Panc1 (cell line): ENCODE results near the gene SPAM1. TPM values are rescaled to one million over a fixed set of nuclear protein-coding genes. Genes with fewer than 3 reads are reported as not detected.

ENCODE experiments used
- ATAC-seq: fragments of 200-7000 bp; cut with Tn5 transposase; 2 replicates; pipeline ENCODE4 v1.9.1; 2020; ENCODE audit warnings: mild to moderate bottlenecking, moderate library complexity
- BruUV-seq: library from RNA; stranded (reverse); fragments of 400-500 nt; replicated peaks from 2 replicates; lab custom pipeline; 2021; lab: Mats Ljungman, UMichigan
- CTCF ChIA-PET: fragments of 300-600 bp; sonication (Branson Sonifier 250); formaldehyde crosslinking; loops from one replicate; lab custom pipeline; 2022; ENCODE audit warnings: antibody characterized with exemption; lab: Charles Lee
- POLR2A ChIA-PET: fragments of 300-600 bp; sonication (Branson Sonifier 250); formaldehyde crosslinking; loops from one replicate; lab custom pipeline; 2022; ENCODE audit warnings: antibody characterized with exemption; lab: Charles Lee
- DNase-seq: peaks from one replicate; pipeline ENCODE4 v3.0.0-alpha.2; 2010; ENCODE audit warnings: low read depth, low spot score
- H3K27ac ChIP-seq: 2 replicates; pipeline ENCODE4 v1.5.1; 2011; ENCODE audit warnings: mild to moderate bottlenecking, low read length, inconsistent platforms
- H3K27me3 ChIP-seq: fragments of 200-500 bp; sonication (Bioruptor generic); 2 replicates; pipeline ENCODE4 v1.6.0; 2014; ENCODE audit warnings: low read length, inconsistent platforms; ENCODE audit not compliant: control insufficient read depth, insufficient read depth
- H3K36me3 ChIP-seq: fragments of 200-500 bp; sonication (Bioruptor generic); 2 replicates; pipeline ENCODE4 v1.5.1; 2014; ENCODE audit warnings: inconsistent platforms, mild to moderate bottlenecking, low read length, moderate library complexity; ENCODE audit not compliant: control insufficient read depth, insufficient read depth
- H3K4me1 ChIP-seq: 2 replicates; pipeline ENCODE4 v1.5.1; 2011; ENCODE audit warnings: inconsistent platforms, mild to moderate bottlenecking, low read length, moderate library complexity; ENCODE audit not compliant: control insufficient read depth, insufficient read depth
- H3K4me3 ChIP-seq, 2 experiments: 2 replicates each; pipeline ENCODE4 v1.5.1; 2011 to 2012; ENCODE audit warnings: low read depth in 2 of 2, low read length in 2 of 2, mild to moderate bottlenecking in 2 of 2, inconsistent platforms in 1 of 2, moderate library complexity in 1 of 2
- H3K9me3 ChIP-seq: fragments of 200-500 bp; sonication (Bioruptor generic); 2 replicates; pipeline ENCODE4 v1.5.1; 2014; ENCODE audit warnings: low read depth, mild to moderate bottlenecking, inconsistent platforms, low read length, moderate library complexity; ENCODE audit not compliant: control insufficient read depth, insufficient read depth
- CTCF ChIP-seq: fragments of 450-650 bp; IDR thresholded peaks from 2 replicates; pipeline ENCODE4 v1.5.1; 2017; ENCODE audit warnings: mild to moderate bottlenecking
- POLR2AphosphoS5 ChIP-seq: IDR thresholded peaks from 2 replicates; pipeline ENCODE4 v1.6.1; 2012; ENCODE audit warnings: mild to moderate bottlenecking, low read depth, low read length, moderate library complexity
- REST ChIP-seq, 2 experiments: IDR thresholded peaks; 2 replicates each; pipeline ENCODE4 v1.6.1; 2011 to 2012; ENCODE audit warnings: low read depth in 2 of 2, control low read depth in 1 of 2, low read length in 1 of 2, mild to moderate bottlenecking in 1 of 2, moderate library complexity in 1 of 2; ENCODE audit not compliant: insufficient read depth in 1 of 2
- SIN3A ChIP-seq: IDR thresholded peaks from 2 replicates; pipeline ENCODE4 v1.6.1; 2012; ENCODE audit warnings: low read depth, mild to moderate bottlenecking, low read length, moderate library complexity, borderline replicate concordance; ENCODE audit not compliant: insufficient read depth
- TCF7L2 ChIP-seq: IDR thresholded peaks from 2 replicates; pipeline ENCODE4 v1.6.1; 2011; ENCODE audit warnings: mild to moderate bottlenecking, low read depth, low read length, inconsistent platforms
- in situ Hi-C: cut with HindIII; loops from 2 replicates; pipeline ENCODE4 v1.10.0; 2016; ENCODE audit warnings: low sequenced_read_pairs, low pct_unique_long_range_greater_than_20kb
- intact Hi-C: fragments of 100-400 bp; cut with micrococcal nuclease; formaldehyde crosslinking; loops from one replicate; pipeline ENCODE4 v1.10.0; 2022; ENCODE audit not compliant: unreplicated experiment
- total RNA-seq: library from RNA; stranded (reverse); gene quantifications from one replicate; pipeline ENCODE4 v1.2.1, GENCODE V29; 2021; ENCODE audit not compliant: unreplicated experiment

Gene SPAM1
- total RNA-seq, 1 experiment from 2014 or later: not detected

DNA sequence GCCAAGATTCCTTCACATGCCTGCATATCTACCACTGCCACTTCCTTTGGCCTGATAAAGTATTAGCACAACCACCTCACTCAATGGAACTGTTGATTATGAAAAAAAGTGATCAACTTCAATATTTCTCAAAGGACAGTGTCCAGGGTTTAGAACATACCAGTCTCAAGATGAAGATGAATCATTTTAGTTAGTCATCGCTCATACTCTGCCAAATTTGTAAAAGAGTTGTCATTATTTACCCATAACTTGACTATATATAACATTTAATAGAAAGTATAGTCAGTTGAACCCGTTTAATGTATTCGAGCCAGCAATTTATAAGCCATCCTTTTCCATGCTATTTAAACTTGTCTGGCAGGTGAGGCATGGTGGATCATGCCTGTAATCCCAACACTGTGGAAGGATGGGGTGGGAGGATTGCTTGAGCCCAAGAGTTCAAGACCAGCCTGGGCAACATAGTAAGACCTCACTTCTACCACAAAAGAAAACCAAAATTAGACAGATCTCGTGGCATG is 33.2 kb downstream of the SPAM1 start:
- no peaks in the 10 kb centered on the region for H3K36me3 ChIP-seq
- ChIA-PET CTCF (no interaction called here), POLR2A (no interaction called here)
- no peaks in the 10 kb centered on the region for H3K4me1 ChIP-seq
- no peak for TF ChIP-seq REST (IDR thresholded peaks at IDR 0.05; ENCODE audit: insufficient read depth in 1 of 2, low read depth in 2 of 2, low read length in 1 of 2)
- TF ChIP-seq TCF7L2: no peak
- TF ChIP-seq SIN3A: no peak
- no peak for TF ChIP-seq CTCF
- no peak for TF ChIP-seq POLR2AphosphoS5
- DNase-seq (no peak), ATAC-seq (no peak)
- in situ Hi-C loops: no loop called here
- no peak overlapping the region for H3K27ac ChIP-seq
- no peak overlapping the region for H3K4me3 ChIP-seq
- no peaks in the 10 kb centered on the region for H3K27me3 ChIP-seq
- no TSS peak for BruUV-seq
- H3K9me3 ChIP-seq: no peaks in the 10 kb centered on the region
- intact Hi-C loops: no loop called here

GRCh38 chr7:123961771-123962170 is 36.7 kb downstream of the SPAM1 start:
- in situ Hi-C loops (no loop called here), intact Hi-C loops (no loop called here)
- TF ChIP-seq REST (IDR thresholded peaks at IDR 0.05; ENCODE audit: insufficient read depth in 1 of 2, low read depth in 2 of 2, low read length in 1 of 2) (no peak), SIN3A (no peak)
- CTCF ChIA-PET: no interaction called here
- DNase-seq (no peak), ATAC-seq (no peak)
- Histone ChIP-seq H3K36me3 (no peaks in the 10 kb centered on the region), H3K9me3 (no peaks in the 10 kb centered on the region), H3K4me3 (no peak overlapping the region), H3K27ac (no peak overlapping the region), H3K4me1 (no peaks in the 10 kb centered on the region), H3K27me3 (no peaks in the 10 kb centered on the region)
- no TSS peak for BruUV-seq
- POLR2A ChIA-PET: no interaction called here
